Measurements from ENCODE around the gene CCDC88B. TPM values are rescaled to one million over a fixed set of nuclear protein-coding genes. Genes with fewer than 3 reads are reported as not detected.

CCDC88B gene
- total and polyA plus RNA-seq, 9 of the 15 experiments (the other 6 are each of a cell fraction or from before 2014, with no cell fraction given): 0.13 to 18.1 (median 7.9) TPM

DNA sequence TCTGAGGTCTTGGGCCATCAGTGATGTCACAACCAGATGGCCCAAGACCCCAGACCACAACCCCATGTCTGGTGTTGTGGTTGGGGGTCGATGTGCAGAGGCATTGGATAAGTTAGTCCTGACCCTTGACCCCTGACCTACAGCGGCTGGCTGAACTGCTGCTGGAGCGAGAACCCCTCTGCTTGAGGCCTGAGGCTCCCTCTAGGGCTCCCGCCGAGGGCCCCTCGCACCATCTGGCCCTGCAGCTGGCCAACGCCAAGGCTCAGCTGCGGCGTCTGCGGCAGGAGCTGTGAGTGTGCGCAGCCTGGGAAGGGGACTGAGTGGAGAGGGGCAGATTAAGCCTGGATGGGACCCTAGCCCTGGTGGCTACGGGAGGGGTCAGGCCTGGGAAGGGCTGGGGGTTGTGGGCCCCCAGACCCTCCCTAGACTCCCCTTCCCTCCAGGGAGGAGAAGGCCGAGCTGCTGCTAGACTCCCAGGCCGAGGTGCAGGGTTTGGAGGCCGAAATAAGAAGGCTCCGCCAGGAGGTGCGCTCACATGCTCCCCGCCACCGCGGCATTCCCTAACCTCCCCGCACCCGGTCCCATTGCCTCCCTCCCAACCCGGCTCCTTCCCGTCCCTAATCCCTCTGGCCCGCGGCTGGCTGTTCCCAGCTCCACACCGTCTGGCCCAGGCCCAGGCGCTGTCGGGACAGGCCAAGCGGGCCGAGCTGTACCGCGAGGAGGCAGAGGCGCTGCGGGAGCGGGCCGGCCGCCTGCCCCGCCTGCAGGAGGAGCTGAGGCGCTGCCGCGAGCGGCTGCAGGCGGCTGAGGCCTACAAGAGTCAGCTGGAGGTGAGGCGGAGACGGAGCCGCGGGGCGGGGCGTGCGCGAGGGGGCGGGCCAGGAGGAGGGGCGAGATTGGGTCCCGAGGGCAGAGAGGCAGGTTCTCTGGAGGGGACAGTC is 2.1 kb downstream of the CCDC88B start (continued):
- TF ChIP-seq, protein P1, sequence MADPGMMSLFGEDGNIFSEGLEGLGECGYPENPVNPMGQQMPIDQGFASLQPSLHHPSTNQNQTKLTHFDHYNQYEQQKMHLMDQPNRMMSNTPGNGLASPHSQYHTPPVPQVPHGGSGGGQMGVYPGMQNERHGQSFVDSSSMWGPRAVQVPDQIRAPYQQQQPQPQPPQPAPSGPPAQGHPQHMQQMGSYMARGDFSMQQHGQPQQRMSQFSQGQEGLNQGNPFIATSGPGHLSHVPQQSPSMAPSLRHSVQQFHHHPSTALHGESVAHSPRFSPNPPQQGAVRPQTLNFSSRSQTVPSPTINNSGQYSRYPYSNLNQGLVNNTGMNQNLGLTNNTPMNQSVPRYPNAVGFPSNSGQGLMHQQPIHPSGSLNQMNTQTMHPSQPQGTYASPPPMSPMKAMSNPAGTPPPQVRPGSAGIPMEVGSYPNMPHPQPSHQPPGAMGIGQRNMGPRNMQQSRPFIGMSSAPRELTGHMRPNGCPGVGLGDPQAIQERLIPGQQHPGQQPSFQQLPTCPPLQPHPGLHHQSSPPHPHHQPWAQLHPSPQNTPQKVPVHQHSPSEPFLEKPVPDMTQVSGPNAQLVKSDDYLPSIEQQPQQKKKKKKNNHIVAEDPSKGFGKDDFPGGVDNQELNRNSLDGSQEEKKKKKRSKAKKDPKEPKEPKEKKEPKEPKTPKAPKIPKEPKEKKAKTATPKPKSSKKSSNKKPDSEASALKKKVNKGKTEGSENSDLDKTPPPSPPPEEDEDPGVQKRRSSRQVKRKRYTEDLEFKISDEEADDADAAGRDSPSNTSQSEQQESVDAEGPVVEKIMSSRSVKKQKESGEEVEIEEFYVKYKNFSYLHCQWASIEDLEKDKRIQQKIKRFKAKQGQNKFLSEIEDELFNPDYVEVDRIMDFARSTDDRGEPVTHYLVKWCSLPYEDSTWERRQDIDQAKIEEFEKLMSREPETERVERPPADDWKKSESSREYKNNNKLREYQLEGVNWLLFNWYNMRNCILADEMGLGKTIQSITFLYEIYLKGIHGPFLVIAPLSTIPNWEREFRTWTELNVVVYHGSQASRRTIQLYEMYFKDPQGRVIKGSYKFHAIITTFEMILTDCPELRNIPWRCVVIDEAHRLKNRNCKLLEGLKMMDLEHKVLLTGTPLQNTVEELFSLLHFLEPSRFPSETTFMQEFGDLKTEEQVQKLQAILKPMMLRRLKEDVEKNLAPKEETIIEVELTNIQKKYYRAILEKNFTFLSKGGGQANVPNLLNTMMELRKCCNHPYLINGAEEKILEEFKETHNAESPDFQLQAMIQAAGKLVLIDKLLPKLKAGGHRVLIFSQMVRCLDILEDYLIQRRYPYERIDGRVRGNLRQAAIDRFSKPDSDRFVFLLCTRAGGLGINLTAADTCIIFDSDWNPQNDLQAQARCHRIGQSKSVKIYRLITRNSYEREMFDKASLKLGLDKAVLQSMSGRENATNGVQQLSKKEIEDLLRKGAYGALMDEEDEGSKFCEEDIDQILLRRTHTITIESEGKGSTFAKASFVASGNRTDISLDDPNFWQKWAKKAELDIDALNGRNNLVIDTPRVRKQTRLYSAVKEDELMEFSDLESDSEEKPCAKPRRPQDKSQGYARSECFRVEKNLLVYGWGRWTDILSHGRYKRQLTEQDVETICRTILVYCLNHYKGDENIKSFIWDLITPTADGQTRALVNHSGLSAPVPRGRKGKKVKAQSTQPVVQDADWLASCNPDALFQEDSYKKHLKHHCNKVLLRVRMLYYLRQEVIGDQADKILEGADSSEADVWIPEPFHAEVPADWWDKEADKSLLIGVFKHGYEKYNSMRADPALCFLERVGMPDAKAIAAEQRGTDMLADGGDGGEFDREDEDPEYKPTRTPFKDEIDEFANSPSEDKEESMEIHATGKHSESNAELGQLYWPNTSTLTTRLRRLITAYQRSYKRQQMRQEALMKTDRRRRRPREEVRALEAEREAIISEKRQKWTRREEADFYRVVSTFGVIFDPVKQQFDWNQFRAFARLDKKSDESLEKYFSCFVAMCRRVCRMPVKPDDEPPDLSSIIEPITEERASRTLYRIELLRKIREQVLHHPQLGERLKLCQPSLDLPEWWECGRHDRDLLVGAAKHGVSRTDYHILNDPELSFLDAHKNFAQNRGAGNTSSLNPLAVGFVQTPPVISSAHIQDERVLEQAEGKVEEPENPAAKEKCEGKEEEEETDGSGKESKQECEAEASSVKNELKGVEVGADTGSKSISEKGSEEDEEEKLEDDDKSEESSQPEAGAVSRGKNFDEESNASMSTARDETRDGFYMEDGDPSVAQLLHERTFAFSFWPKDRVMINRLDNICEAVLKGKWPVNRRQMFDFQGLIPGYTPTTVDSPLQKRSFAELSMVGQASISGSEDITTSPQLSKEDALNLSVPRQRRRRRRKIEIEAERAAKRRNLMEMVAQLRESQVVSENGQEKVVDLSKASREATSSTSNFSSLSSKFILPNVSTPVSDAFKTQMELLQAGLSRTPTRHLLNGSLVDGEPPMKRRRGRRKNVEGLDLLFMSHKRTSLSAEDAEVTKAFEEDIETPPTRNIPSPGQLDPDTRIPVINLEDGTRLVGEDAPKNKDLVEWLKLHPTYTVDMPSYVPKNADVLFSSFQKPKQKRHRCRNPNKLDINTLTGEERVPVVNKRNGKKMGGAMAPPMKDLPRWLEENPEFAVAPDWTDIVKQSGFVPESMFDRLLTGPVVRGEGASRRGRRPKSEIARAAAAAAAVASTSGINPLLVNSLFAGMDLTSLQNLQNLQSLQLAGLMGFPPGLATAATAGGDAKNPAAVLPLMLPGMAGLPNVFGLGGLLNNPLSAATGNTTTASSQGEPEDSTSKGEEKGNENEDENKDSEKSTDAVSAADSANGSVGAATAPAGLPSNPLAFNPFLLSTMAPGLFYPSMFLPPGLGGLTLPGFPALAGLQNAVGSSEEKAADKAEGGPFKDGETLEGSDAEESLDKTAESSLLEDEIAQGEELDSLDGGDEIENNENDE (IDR thresholded peaks at IDR 0.05; ENCODE audit: low read depth, low read length): no peak
- TF ChIP-seq CHD1 (IDR thresholded peaks at IDR 0.05; ENCODE audit: low read length) (no peak), ATF7 (IDR thresholded peaks at IDR 0.05) (peak; percentile 51; the same call in 1 of the 2 replicates), ESRRB (CRISPR knock-in tag; IDR thresholded peaks at IDR 0.05; ENCODE audit: borderline replicate concordance) (no peak), NONO (IDR thresholded peaks at IDR 0.05; ENCODE audit: low read depth in 2 of 2, low read length in 1 of 2) (peak in 1 of 2 experiments; percentile 61; a peak in 1 of 4 replicates), SMAD4 (CRISPR knock-in tag; conservative IDR thresholded peaks at IDR 0.05) (peak; percentile 83), ZNF384 (IDR thresholded peaks at IDR 0.05; ENCODE audit: low read depth, low read length) (peak; percentile 30; the same call in 1 of the 2 replicates), ADNP (tag; IDR thresholded peaks at IDR 0.05) (no peak), ASH1L (IDR thresholded peaks at IDR 0.05; ENCODE audit: borderline replicate concordance, low read depth, partially characterized antibody) (no peak), JUN (IDR thresholded peaks at IDR 0.05; ENCODE audit: borderline replicate concordance, low read depth, low read length) (0 out of 2 replicates have a peak, but pooled peaks have one; percentile 30), JUN (CRISPR knock-in tag; IDR thresholded peaks at IDR 0.05; ENCODE audit: borderline replicate concordance) (no peak), ZNF511 (CRISPR knock-in tag; IDR thresholded peaks at IDR 0.05) (peak; percentile 59; the same call in 1 of the 2 replicates), ZNF655 (CRISPR knock-in tag; IDR thresholded peaks at IDR 0.05) (no peak)
